SK-N-SH (cell line): ENCODE results near the gene VPS36.

Experiments
- CTCF ChIP-seq: fragments of 200-600 bp; sonication (generic); IDR thresholded peaks from 2 replicates; pipeline ENCODE4 v1.6.1; 2017; ENCODE audit warnings: antibody characterized with exemption, mild to moderate bottlenecking, moderate library complexity
- EP300 ChIP-seq, 2 experiments: IDR thresholded peaks; 2 replicates each; pipeline versions ENCODE4 v1.4.0 to v1.6.1; 2012; ENCODE audit warnings: borderline replicate concordance in 1 of 2, low read depth in 1 of 2, low read length in 1 of 2
- MEF2A ChIP-seq: IDR thresholded peaks from 2 replicates; pipeline ENCODE4 v1.4.0; 2012; ENCODE audit warnings: low read depth, borderline replicate concordance
- POLR2AphosphoS5 ChIP-seq: IDR thresholded peaks from 2 replicates; pipeline ENCODE4 v1.6.1; 2012; ENCODE audit warnings: low read depth, low read length
- RCOR1 ChIP-seq: fragments of 150-350 bp; IDR thresholded peaks from 2 replicates; pipeline ENCODE4 v1.6.1; 2017; ENCODE audit warnings: antibody characterized with exemption, low read length
- TCF12 ChIP-seq: IDR thresholded peaks from 2 replicates; pipeline ENCODE4 v1.4.0; 2012
- TF ChIP-seq, protein P1 (sequence below): fragments of 150-350 bp; IDR thresholded peaks from 2 replicates; pipeline ENCODE4 v1.6.1; 2017; ENCODE audit warnings: antibody characterized with exemption, low read length, low read depth, borderline replicate concordance

GRCh38 chr13:52412128-52412527 is 38.3 kb downstream of the VPS36 start:
- TF ChIP-seq CTCF (no peak), RCOR1 (no peak), MEF2A (no peak), POLR2AphosphoS5 (no peak), EP300 (IDR thresholded peaks at IDR 0.05; ENCODE audit: borderline replicate concordance in 1 of 2, low read depth in 1 of 2, low read length in 1 of 2) (no peak), TCF12 (no peak)
- TF ChIP-seq, protein P1, sequence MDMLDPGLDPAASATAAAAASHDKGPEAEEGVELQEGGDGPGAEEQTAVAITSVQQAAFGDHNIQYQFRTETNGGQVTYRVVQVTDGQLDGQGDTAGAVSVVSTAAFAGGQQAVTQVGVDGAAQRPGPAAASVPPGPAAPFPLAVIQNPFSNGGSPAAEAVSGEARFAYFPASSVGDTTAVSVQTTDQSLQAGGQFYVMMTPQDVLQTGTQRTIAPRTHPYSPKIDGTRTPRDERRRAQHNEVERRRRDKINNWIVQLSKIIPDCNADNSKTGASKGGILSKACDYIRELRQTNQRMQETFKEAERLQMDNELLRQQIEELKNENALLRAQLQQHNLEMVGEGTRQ = no peak
